Endothelial cell of hepatic sinusoid (primary cell): ENCODE results near the gene RIPOR2.
"Not testable (repeated sequence)": the region's sequence is repeated elsewhere in the genome, so short reads cannot be mapped to it uniquely, and the experiment has no call there.

Experiments
- in situ Hi-C: cut with HindIII; loops from 2 replicates; pipeline ENCODE4 v1.10.0; 2017; ENCODE audit warnings: low sequenced_read_pairs

Gene RIPOR2

DNA sequence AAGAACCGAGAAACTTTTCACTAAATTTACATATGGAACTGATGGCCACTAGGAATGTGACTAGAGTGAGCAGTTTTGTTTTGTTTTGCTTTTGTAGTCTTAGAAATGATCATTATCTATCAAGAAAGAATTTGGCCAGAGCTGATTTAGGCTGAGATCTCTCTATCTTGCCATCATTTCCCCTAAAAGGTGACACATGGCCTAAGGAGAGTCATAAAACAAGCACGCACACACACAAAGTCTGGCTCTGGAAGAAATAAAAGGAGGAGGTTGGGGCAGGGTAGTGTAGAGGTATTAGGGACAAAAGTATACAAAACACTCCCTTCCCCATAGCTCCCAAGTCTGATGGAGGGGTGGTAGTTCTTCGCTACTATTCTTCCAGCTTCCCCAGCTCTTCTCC is 56.4 kb downstream of the RIPOR2 start:
- in situ Hi-C loops, result no loop called here

DNA sequence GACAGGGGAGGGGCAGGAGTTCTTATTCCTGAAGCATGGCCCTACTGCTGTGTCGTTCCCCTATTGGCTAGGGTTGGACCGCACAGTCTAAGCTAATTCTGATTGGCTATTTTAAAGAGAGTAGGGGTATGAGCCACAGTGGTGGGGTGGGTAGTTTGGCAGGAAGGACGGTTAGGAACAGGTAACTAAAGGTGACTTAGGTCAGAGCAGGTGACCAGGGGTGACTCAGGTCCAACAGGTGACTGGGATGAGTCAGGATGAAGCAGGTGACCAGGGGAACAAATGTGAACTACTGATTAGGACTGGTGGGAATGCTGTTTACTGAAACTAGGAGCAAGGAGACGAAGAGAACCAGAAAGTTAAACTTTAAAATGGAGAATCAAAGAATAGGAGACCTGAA is 58.0 kb downstream of the RIPOR2 start:
- in situ Hi-C loops, result not testable (repeated sequence)

DNA sequence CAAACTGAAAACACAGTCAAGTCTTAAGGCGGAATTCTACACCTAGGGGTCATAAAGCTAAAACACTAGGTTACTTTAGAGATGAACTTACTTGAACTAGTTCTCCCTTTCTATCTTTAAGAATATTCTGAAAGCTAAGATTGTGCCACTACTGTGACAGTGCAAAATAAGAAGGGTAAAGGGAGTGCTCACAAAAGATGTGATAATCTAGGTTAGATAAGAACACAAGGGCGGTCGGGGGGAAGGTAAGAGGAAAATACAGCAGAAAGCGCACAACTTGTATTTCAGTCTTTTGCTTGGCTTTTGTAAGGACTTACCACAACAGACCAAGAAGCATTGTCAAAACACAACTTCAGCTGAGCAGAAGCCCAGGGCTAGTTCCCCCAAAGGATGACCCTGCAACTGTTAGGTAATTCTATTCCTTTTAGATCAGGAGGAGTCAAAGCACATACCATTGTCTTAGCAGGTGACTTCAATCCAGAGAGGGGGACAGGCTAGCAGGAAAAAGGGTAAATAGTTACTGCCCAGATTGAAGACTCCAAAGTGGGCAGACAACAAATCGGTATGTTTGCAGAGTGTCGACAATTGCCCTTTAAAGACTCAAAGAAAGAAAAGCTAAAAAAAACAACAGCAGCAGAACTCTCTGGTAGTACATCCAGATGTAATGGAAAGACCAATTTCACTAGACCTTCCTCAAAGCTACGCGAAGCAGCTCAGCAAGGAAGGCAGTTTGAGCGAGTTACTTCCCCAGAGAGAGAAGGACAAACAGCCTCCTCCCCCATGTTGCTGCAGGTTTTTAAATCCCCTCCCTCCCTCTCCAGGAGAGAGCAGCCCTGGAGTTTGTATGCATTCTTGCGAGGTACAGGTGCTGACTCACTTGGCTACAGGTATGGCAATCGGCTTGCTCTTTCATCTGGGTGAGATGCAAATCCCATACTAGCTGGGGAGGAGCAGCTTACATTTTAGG is 59.0 kb downstream of the RIPOR2 start:
- in situ Hi-C loops, result no loop called here

DNA sequence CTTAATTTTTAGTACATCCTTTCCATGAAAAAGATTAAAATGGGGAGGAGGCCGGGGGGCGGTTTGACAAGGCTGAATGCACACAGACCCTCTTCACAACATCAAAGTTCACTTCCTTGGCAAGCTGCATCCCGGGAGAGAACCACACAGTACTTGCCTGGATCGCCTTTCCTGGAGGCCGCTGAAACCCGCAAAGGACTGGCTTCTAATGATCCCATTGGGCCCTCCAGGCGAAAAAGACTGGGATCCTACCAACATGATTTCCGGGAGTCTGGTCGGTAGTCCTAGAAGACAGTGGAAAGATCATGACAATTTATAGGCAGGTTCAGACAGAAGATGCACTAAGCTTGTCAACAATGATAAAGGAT is 60.2 kb downstream of the RIPOR2 start:
- in situ Hi-C loops, result no loop called here

DNA sequence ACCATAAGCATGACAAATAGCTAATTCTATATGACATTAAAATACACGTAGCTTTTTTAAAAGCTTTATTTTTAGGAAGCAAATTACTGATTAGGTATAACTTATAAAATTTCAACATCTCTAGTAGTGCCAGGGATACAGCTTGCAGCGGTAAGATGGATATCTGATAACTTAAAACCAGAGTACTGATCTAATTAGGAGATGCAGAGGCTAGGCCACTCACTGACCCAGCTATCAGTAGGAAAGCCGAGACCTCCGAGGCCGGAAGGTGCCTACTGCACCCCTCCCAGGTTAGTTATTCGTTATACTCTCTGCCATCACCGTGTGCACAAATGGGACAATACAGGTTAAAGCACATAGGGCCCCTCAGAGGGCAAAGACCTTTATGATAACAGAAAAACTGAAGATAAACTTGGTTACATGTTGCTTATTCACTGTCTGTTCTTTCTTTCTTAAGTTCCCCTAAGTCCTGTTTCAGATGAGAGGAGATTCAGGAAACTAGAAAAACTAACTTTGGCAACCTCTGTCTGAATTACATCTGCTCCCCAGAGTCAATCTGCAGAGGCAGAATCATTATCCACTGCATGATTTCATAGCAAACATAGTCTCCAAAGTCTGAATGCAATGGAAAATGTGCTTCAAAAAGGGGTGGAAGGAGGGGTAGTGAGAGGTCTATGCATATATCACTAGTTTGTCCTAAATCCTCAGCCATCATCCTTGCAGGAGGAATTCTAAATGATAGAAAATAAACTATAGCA is 60.8 kb downstream of the RIPOR2 start:
- in situ Hi-C loops, result no loop called here

DNA sequence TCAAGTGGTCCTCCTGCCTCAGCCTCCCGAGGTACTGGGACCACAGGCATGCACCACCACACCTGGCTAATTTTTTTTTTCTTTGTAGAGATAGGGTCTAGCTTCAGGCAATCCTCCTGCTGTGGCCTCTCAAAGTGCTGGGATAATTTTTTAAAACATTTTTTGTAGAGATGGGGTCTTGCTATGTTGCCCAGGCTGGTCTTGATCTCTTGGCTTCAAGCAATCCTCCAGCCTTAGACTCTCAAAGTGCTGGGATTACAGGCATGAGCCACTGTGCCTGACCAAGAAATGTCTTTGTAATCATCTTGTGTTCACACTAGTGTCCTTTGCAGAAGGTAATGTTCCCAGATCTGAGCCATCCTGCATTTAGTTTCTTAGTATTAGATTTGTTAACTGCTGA is 61.6 kb downstream of the RIPOR2 start:
- in situ Hi-C loops, result no loop called here

DNA sequence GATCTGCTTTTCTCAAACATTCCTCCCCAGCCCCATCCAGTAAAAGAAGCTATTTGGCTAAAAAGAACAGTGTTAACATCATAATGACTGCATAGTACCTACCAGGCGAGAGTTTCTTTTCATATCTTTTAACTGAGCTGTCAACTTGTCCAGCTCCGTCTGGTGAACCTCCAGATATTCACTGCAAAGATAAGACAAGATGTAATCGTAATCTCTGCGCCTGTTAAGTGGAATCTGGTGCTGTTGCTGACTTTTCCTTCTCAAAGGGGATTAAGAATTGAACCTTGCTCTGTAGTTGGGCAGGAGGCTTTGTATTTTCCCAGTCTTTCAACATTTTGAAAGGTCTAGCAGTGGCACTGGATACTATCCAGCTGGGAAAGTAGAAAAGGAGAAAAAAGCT is 63.0 kb downstream of the RIPOR2 start:
- in situ Hi-C loops, result no loop called here

DNA sequence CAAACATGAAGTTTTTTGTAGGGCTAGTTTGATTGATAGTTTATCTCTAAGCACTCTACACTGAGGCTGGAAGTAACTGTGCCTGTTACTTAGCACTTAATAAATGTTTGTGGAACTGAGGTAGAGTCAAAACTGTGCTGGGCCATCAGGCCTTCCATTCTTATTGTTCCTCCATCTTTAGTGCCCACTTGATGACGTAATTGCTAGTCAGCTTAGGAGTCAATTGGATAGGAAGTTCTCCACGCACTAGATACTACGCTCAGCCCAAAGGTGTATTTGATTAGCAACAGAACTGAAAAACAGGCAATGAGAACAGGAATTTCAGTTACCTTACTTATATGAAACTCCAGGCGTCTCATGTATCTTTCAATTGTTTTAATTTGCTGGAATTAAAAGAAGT is 67.0 kb downstream of the RIPOR2 start:
- in situ Hi-C loops, result no loop called here

DNA sequence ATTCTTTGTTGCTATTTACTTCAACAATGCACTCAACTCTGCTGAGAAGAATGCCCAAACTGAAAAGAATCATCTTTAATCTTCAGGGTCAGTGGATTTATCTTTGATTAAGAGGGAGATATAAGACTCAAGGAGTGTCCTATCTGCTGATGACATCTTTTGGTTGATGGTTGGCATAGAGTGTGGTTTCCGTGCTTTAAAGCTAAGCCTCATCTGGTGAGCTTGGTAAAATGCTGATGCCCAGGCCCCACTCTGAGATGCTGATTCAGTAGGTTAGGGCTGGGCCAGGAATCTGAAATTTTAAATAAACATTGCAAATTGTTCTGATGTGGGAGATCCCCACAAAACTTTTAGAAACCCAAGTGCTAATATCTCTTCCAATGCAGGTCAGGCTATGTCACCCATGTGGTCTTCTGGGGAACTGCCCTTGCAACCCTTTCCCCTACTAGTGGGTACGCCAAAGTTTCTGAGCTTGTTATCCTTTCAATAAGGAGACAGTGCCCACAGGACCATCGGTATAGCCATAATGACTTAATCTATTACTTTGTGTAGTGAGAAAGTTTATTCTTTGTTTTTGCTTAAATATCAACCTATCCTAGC is 68.6 kb downstream of the RIPOR2 start:
- in situ Hi-C loops, result no loop called here

DNA sequence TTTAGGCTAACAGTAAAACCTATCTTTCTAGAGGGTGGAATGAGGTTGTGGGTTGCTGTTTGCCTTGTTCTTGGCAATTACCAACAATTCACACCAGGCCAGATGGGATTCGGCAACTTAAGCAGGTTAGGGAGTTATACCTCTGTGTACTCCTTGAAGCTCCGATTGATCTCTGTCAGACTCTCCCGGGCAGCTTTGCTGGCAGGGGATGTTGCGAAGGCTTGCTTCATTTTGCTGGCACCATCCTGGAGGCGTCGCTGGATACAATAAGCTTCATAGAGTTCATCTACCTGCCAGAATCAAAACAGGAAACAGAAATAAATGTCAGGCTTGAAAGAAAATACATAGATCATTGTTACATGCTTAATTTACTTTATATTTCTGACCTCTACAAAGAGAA is 70.6 kb downstream of the RIPOR2 start:
- in situ Hi-C loops, result no loop called here

DNA sequence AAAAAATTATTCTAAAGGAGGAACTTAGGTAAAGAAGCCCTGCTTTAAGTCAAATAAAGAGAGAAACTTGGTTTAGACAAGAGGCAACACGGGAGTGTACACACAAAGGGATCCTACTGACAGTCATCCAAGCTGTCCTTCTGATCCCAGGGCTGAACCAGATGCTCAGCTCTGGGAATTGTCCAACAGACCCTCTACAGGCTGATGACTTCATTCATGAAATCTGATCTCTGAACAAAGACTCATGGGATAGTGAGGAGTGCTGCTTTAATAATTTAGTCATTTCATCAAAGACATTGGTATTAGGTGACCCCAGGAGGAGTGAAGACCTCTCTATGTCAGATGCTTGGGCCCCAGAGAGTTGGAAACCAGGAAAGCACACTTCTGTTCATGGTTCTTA is 71.4 kb downstream of the RIPOR2 start:
- in situ Hi-C loops, result no loop called here

DNA sequence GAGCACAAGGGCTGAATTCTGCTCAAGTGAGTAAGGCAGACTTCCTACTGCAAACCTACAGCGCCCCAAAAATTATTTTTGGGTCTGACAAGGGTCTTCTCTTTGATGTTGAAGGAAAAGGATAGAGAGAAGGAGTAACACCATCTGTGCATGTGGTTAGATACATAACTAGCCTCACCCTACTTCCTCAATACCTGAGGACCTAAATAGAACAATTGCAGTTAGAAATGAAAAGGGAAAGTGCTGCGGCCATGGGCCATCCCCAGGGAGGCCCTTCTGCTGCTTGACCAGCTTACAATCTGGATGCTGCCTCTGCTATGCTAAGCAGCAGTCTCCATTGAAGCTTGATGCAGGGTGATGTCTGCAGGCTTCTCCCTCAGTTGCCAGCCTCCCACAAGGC is 73.8 kb downstream of the RIPOR2 start:
- in situ Hi-C loops, result no loop called here

DNA sequence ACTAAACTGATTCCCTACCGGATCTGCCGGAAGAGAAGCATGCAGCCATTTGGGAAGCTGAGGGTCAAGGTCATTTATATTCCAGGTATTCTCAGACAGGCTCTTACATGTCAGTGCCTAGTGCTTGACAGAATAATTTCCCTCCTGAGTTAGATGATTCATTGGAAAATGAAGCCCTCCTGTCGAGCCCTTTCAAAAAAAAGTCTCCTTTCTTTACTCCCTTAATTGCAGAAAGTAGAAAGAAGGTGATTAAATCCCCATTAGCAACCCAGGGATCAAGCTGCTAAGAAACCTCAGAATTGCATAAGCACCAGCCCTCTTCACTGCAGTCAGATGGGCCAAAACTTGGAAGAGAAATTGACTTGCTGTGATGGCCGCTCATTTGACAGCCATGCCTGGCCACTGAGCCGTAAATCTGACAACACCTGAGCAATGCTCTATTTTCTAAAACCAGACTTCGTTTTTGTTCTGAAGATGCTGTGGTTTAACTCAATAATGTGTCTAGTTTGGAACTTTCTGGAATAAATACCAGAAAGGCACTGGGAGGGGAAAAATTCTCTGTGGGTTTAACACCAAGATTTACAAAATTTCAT is 76.1 kb downstream of the RIPOR2 start:
- in situ Hi-C loops, result no loop called here

DNA sequence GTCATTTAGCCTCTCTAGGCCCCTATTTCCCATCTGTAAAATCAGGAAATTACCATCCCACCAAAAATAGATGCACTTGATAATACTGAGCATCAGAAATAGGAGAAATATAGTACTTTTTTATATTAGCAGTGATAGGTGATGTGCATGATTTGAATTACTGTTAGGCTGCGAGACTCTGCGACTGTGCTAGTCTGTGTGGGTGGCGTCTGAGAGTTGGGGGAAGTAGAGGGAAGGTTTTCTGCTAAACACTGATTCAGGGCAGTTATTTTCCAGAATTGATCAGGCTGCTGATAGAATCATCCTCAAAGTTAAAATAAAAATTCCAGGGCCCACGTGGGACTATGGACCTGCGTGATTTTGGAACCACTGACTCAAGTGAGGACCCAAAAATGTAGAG is 76.6 kb downstream of the RIPOR2 start:
- in situ Hi-C loops, result no loop called here

DNA sequence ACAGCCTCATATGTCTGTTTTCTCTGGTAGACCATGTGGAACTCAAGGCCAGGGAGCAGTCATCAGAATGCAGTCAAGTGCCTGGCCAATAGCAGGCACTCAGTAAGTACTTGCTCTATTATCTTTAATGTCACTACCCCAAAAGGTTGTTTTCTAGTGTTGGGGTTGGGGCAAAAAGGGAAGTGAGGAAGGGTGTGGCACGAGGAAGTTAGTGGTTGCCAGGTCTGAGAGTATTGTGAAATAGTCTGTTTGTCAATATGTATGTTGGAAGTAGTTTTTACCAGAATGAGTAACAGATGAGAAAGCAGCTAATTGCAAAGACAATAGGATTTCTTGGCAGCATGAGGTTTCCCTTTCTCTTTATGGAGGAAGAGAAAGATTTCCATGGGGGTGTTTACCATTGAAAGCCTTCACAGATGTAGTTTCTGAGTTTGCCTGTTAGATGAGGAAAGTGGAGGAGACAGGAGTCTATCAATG is 77.5 kb downstream of the RIPOR2 start:
- in situ Hi-C loops, result no loop called here

DNA sequence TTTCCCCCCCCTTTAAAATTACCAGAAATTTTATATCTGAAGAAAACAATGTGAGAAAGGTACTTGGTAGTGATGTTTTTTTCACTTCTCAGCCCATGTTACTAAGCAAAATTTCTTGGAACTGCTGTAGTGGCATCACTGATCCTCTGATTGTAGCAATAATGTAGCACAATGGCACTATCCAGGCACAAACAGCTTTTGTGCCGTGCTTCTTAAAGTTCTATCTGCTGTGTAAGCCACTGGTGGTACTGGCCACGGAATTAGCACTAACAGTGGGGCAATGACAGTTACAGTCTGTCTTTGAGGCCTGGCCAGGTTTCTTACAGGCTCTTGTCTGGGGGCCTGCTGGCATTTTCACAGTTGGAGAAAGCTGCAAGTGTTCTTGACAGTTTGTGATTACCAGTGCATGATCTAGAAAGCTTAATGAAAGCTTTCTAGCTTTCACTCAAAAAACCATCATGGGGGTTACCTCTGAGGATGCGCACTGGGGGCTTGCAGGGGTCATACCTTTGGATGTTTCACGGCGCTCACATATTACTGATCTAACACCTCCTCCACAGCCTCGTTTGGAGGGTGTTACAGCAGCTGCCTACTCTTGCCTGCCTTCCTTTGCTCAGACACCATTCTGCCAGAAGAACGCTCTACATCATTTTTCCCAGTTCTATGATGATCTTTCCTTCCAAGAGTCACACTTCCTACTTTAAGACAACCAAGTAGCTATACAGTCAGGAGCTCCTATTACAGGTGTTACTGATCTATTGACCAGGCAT is 78.7 kb downstream of the RIPOR2 start:
- in situ Hi-C loops, result no loop called here

DNA sequence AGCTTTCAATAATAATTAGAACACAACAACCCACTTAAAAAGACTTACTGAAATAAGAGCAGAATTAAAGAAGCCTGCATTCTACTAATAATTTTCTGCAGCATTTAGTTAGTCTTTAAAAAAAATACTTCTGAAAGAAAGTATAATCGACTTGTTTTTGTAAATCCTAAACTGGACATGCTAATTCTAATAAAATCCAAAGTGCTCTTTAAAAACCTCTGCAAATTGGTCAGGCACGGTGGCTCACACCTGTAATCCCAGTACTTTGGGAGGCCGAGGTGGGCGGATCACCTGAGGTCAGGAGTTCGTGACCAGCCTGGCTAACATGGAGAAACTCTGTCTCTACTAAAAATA is 79.5 kb downstream of the RIPOR2 start:
- in situ Hi-C loops, result no loop called here

DNA sequence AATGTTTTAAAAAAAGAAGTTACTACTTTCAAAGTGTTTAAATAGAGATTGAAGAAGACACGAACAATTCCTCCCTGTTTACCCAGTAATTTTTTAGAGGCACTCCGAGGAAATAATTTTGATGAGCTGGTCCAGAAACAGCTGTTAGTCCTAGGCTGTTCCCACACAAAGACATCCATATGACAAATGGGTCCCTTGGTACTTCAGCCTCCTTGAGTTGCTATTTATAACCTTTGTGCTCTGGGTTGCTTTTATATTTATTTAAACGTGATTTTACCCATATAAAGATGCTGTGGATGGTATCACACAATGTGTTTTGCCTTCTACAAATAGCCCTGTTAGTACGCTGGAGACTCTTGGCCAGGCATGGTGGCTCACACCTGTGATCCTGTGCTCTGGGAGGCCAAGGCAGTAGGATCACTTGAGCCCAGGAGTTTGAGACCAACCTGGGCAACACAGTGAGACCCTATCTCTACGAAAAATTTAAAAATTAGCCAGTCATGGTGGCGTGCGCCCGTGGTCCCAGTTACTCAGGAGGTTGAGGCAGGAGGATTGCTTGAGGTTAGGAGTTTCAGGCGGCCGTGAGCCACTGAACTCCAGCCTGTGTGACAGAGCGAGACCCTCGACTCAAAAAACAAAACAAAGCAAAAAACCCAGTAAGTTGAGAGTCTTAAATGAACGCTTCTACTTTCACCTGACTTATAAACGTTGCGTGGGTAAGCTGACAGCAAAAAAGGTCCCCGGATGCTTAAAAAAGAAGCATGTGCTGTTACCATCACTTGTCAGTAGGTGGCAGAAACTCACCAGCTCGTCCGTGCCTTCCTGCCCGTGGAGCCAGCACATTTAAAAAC is 80.1 kb downstream of the RIPOR2 start:
- in situ Hi-C loops, result no loop called here

DNA sequence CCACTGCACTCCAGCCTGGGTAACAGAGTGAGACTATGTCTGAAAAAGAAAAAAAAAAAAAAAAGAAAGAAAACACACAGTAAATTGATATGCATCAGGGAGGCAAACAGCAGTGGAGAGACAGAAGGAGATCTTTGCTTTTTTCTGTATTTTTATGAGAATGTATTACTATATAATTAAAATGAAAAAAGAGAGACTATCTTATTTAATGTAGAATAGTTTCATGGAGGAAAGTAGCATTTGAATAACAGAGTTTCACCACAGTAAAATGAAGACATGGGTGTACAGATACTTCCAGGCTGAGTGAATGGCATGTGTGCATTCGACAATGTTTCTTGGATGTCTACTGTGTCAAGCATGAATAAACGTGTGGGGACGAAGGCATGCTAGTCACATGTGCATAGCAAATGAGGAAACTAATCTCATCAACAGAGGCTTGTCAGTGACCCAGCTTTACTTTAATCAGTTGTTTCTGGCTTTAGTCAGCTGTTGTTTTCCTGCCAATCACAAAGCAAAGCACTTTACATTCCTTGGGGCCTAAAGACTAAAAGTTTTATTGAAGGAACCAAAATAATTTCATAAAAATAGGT is 81.6 kb downstream of the RIPOR2 start:
- in situ Hi-C loops, result no loop called here
